ENCODE results near the gene EMILIN1. TPM values are rescaled to one million over a fixed set of nuclear protein-coding genes. Genes with fewer than 3 reads are reported as not detected.

The EMILIN1 gene
- total and polyA plus RNA-seq, 2 experiments from 2014 or later = 3.2 to 15.4 TPM

DNA sequence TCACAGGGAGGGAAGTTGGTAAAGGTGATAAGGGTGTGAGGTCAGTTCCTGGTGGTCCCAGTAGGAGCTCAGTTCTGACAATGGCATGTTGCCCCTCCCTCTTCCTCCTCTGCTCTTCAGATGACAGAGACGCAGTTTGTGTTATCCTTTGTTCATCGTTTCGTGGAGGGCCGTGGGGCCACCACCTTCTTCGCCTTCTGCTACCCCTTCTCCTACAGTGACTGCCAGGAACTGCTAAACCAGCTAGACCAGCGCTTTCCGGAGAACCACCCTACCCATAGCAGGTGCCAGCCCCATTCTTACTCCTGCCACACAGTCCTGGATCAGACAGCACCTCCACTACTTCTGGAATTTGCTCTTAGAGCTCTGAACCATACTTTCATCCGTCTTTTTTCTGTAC lies 24.6 kb upstream of the EMILIN1 start (continued):
- TF ChIP-seq, protein P1, sequence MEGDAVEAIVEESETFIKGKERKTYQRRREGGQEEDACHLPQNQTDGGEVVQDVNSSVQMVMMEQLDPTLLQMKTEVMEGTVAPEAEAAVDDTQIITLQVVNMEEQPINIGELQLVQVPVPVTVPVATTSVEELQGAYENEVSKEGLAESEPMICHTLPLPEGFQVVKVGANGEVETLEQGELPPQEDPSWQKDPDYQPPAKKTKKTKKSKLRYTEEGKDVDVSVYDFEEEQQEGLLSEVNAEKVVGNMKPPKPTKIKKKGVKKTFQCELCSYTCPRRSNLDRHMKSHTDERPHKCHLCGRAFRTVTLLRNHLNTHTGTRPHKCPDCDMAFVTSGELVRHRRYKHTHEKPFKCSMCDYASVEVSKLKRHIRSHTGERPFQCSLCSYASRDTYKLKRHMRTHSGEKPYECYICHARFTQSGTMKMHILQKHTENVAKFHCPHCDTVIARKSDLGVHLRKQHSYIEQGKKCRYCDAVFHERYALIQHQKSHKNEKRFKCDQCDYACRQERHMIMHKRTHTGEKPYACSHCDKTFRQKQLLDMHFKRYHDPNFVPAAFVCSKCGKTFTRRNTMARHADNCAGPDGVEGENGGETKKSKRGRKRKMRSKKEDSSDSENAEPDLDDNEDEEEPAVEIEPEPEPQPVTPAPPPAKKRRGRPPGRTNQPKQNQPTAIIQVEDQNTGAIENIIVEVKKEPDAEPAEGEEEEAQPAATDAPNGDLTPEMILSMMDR (conservative IDR thresholded peaks at IDR 0.05; ENCODE audit: low read depth in 2 of 2) = no peak
- TF ChIP-seq ZNF331 (CRISPR knock-in tag; IDR thresholded peaks at IDR 0.05; ENCODE audit: low read depth) (no peak), JUNB (IDR thresholded peaks at IDR 0.05; ENCODE audit: unreplicated experiment) (no peak), EZH2 (IDR thresholded peaks at IDR 0.05; ENCODE audit: low read depth, unreplicated experiment) (no peak)
- TF ChIP-seq, protein P2, sequence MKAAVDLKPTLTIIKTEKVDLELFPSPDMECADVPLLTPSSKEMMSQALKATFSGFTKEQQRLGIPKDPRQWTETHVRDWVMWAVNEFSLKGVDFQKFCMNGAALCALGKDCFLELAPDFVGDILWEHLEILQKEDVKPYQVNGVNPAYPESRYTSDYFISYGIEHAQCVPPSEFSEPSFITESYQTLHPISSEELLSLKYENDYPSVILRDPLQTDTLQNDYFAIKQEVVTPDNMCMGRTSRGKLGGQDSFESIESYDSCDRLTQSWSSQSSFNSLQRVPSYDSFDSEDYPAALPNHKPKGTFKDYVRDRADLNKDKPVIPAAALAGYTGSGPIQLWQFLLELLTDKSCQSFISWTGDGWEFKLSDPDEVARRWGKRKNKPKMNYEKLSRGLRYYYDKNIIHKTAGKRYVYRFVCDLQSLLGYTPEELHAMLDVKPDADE (IDR thresholded peaks at IDR 0.05) = no peak

DNA sequence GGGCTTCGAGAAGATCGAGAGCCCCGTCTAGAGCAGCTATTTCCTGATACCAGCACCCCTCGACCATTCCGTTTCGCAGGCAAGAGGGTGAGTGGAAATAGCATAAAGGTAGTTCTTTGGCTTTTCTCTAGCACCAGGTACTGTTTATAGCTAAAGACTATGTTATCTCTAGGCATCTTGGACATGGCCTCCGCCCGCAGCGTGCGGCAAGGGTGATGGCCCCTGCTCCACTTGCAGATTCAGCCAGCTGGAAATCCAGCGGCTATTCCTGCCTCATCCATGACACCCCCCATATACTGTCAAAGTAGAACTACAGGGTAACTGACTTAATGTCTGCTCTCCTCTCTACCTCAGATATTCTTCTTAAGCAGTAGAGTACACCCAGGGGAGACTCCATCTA lies 23.7 kb upstream of the EMILIN1 start:
- no peaks in the 10 kb centered on the region for H3K27me3 ChIP-seq (ENCODE audit: insufficient read depth)
- no peaks in the 10 kb centered on the region for H3K9me2 ChIP-seq (ENCODE audit: insufficient read depth)
- no peaks in the 10 kb centered on the region; the same call in 1 of the 2 replicates for H3K4me1 ChIP-seq (ENCODE audit: insufficient read depth)
- peaks cover 15% of the 10 kb centered on the region for H3K36me3 ChIP-seq (ENCODE audit: insufficient read depth)
- Mint-ChIP-seq H3K36me3 (ENCODE audit: low read depth) (peaks cover 45% of the 10 kb centered on the region), H3K4me3 (no peak overlapping the region; the same call in 2 of the 3 replicates), H3K27me3 (ENCODE audit: insufficient read depth, low read depth, poor library complexity) (peaks cover 17% of the 10 kb centered on the region), H3K9me3 (peaks cover 12% of the 10 kb centered on the region), H3K27ac (no peak overlapping the region), H3K4me1 (peaks cover 4% of the 10 kb centered on the region; the same call in 2 of the 3 replicates)
- no peak overlapping the region for H2AFZ ChIP-seq
- no peaks in the 10 kb centered on the region for H3K79me2 ChIP-seq (replicated peaks; ENCODE audit: insufficient read depth)
- ATAC-seq (no peak), DNase-seq (ENCODE audit: low spot score) (no peak)
- no peak overlapping the region for H3K27ac ChIP-seq (ENCODE audit: low read depth)
- no peak for TF ChIP-seq JUNB (IDR thresholded peaks at IDR 0.05; ENCODE audit: unreplicated experiment)
- TF ChIP-seq ZNF114 (CRISPR knock-in tag; IDR thresholded peaks at IDR 0.05) = no peak
- TF ChIP-seq, protein P3, sequence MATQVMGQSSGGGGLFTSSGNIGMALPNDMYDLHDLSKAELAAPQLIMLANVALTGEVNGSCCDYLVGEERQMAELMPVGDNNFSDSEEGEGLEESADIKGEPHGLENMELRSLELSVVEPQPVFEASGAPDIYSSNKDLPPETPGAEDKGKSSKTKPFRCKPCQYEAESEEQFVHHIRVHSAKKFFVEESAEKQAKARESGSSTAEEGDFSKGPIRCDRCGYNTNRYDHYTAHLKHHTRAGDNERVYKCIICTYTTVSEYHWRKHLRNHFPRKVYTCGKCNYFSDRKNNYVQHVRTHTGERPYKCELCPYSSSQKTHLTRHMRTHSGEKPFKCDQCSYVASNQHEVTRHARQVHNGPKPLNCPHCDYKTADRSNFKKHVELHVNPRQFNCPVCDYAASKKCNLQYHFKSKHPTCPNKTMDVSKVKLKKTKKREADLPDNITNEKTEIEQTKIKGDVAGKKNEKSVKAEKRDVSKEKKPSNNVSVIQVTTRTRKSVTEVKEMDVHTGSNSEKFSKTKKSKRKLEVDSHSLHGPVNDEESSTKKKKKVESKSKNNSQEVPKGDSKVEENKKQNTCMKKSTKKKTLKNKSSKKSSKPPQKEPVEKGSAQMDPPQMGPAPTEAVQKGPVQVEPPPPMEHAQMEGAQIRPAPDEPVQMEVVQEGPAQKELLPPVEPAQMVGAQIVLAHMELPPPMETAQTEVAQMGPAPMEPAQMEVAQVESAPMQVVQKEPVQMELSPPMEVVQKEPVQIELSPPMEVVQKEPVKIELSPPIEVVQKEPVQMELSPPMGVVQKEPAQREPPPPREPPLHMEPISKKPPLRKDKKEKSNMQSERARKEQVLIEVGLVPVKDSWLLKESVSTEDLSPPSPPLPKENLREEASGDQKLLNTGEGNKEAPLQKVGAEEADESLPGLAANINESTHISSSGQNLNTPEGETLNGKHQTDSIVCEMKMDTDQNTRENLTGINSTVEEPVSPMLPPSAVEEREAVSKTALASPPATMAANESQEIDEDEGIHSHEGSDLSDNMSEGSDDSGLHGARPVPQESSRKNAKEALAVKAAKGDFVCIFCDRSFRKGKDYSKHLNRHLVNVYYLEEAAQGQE (IDR thresholded peaks at IDR 0.05; ENCODE audit: unreplicated experiment) = no peak
- no peak overlapping the region for H3K4me2 ChIP-seq
- H3K4me3 ChIP-seq = no peak overlapping the region
- no peaks in the 10 kb centered on the region; the same call in 1 of the 2 replicates for H4K20me1 ChIP-seq (replicated peaks; ENCODE audit: insufficient read depth)
- peaks cover 9% of the 10 kb centered on the region for H3F3A ChIP-seq (replicated peaks; ENCODE audit: low read depth)

All from GM23338 (cell line).